K562 (cell line): Measurements from ENCODE around the gene CASKIN2.

Source experiments
- CTCF ChIP-seq, 3 experiments: IDR thresholded peaks in 2 of 3; conservative IDR thresholded peaks in 1 of 3; 2 replicates each; pipeline ENCODE4 v1.5.1; 2011 to 2012; ENCODE audit warnings: low read length in 3 of 3, mild to moderate bottlenecking in 3 of 3, control low read depth in 2 of 3, improper control_type of control experiment in 1 of 3, inconsistent platforms in 1 of 3, low read depth in 1 of 3, mixed read lengths in 1 of 3, moderate library complexity in 1 of 3; ENCODE audit not compliant: insufficient read depth in 2 of 3
- NFIC ChIP-seq: fragments of 450-650 bp; IDR thresholded peaks from 2 replicates; pipeline ENCODE4 v1.6.1; 2017; ENCODE audit warnings: mild to moderate bottlenecking, inconsistent platforms
- RAD21 ChIP-seq, 2 experiments: fragments of 250-450 bp in 1 of 2; fragments of 450-650 bp in 1 of 2; sonication (Bioruptor Pico) in 1 of 2; formaldehyde crosslinking in 1 of 2; IDR thresholded peaks in 1 of 2; conservative IDR thresholded peaks in 1 of 2; 2 replicates each; pipeline versions ENCODE4 v1.4.0 to v1.8.0; 2020 to 2022; ENCODE audit warnings: mild to moderate bottlenecking in 2 of 2, moderate library complexity in 1 of 2

GRCh38 chr17:75471207-75471606, 44.1 kb downstream of the CASKIN2 start:
- no peak for TF ChIP-seq CTCF (IDR thresholded peaks at IDR 0.05 in 2 of 3, conservative IDR thresholded peaks at IDR 0.05 in 1 of 3; ENCODE audit: insufficient read depth in 2 of 3, low read depth in 1 of 3, low read length in 3 of 3)
- TF ChIP-seq NFIC = no peak
- TF ChIP-seq RAD21 (CRISPR knock-in tag; conservative IDR thresholded peaks at IDR 0.05 in 1 of 2, IDR thresholded peaks at IDR 0.05 in 1 of 2) = no peak
